Neural progenitor cell (in vitro differentiated cells): Measurements from ENCODE around the gene KLF16. TPM values are rescaled to one million over a fixed set of nuclear protein-coding genes. Genes with fewer than 3 reads are reported as not detected.

Experiments used
- DNase-seq: peaks from one replicate; pipeline ENCODE4 v3.0.0-alpha.2; 2016; ENCODE audit warnings: low spot score
- H2AFZ ChIP-seq: fragments of 200-600 bp; sonication (generic); replicated peaks from 2 replicates; pipeline ENCODE4 v1.6.1; 2016; ENCODE audit warnings: antibody characterized with exemption
- H3F3A ChIP-seq: fragments of 200-600 bp; sonication (generic); 2 replicates; pipeline ENCODE4 v1.6.1; 2016; ENCODE audit warnings: antibody characterized with exemption, low read depth
- H3K27ac ChIP-seq: fragments of 200-600 bp; sonication (generic); 2 replicates; pipeline ENCODE4 v1.5.1; 2016; ENCODE audit warnings: mild to moderate bottlenecking
- H3K27me3 ChIP-seq: fragments of 200-600 bp; sonication (generic); 2 replicates; pipeline ENCODE4 v1.6.1; 2016; ENCODE audit warnings: mild to moderate bottlenecking, moderate library complexity
- H3K36me3 ChIP-seq: fragments of 200-600 bp; sonication (generic); 2 replicates; pipeline ENCODE4 v1.5.1; 2016
- H3K4me1 ChIP-seq: fragments of 200-600 bp; sonication (generic); 2 replicates; pipeline ENCODE4 v1.6.1; 2016; ENCODE audit warnings: mixed run types
- H3K4me2 ChIP-seq: fragments of 200-600 bp; sonication (generic); 2 replicates; pipeline ENCODE4 v1.6.1; 2016
- H3K4me3 ChIP-seq: fragments of 200-600 bp; sonication (generic); 2 replicates; pipeline ENCODE4 v1.5.1; 2016
- H3K79me2 ChIP-seq: fragments of 200-600 bp; sonication (generic); 2 replicates; pipeline ENCODE4 v1.6.1; 2016; ENCODE audit warnings: low read depth
- H3K9ac ChIP-seq: fragments of 200-600 bp; sonication (generic); 2 replicates; pipeline ENCODE4 v1.6.1; 2016
- H3K9me3 ChIP-seq: fragments of 200-600 bp; sonication (generic); 2 replicates; pipeline ENCODE4 v1.5.1; 2016; ENCODE audit warnings: low read depth
- H4K20me1 ChIP-seq: fragments of 200-600 bp; sonication (generic); 2 replicates; pipeline ENCODE4 v1.6.1; 2016; ENCODE audit warnings: low read depth
- H3K27ac Mint-ChIP-seq: 3 replicates; pipeline ENCODE4 v1.8.0; 2021; ENCODE audit warnings: mixed read lengths
- H3K27me3 Mint-ChIP-seq: 2 replicates; pipeline ENCODE4 v1.8.0; 2022; ENCODE audit warnings: low read depth, mild to moderate bottlenecking, inconsistent platforms, moderate library complexity, mixed read lengths; ENCODE audit not compliant: insufficient read depth
- H3K36me3 Mint-ChIP-seq: 3 replicates; pipeline ENCODE4 v1.8.0; 2021; ENCODE audit warnings: mixed read lengths
- H3K4me1 Mint-ChIP-seq: 3 replicates; pipeline ENCODE4 v1.8.0; 2021; ENCODE audit warnings: mixed read lengths
- H3K4me3 Mint-ChIP-seq: 3 replicates; pipeline ENCODE4 v1.8.0; 2021; ENCODE audit warnings: mild to moderate bottlenecking, moderate library complexity, mixed read lengths
- H3K9me3 Mint-ChIP-seq: 3 replicates; pipeline ENCODE4 v1.8.0; 2020; ENCODE audit warnings: mixed read lengths
- EZH2 ChIP-seq: fragments of 200-600 bp; sonication (generic); IDR thresholded peaks from 2 replicates; pipeline ENCODE4 v1.6.1; 2017; ENCODE audit warnings: antibody characterized with exemption, mild to moderate bottlenecking, moderate library complexity
- EZH2phosphoT487 ChIP-seq: fragments of 200-600 bp; sonication (generic); IDR thresholded peaks from 2 replicates; pipeline ENCODE4 v1.6.1; 2017; ENCODE audit warnings: antibody characterized with exemption
- total RNA-seq: library from RNA; depleted of rRNA; stranded (reverse); fragments of >200 nt; gene quantifications from 2 replicates; pipeline ENCODE4 v1.2.3, GENCODE V29; 2015; ENCODE audit warnings: low replicate concordance
- TF ChIP-seq, protein P1 (sequence below): fragments of 200-600 bp; sonication (generic); IDR thresholded peaks from 2 replicates; pipeline ENCODE4 v1.5.1; 2017; ENCODE audit warnings: antibody characterized with exemption, mild to moderate bottlenecking

The KLF16 gene
- total RNA-seq, 1 donor from 2014 or later: 1.0 TPM

DNA sequence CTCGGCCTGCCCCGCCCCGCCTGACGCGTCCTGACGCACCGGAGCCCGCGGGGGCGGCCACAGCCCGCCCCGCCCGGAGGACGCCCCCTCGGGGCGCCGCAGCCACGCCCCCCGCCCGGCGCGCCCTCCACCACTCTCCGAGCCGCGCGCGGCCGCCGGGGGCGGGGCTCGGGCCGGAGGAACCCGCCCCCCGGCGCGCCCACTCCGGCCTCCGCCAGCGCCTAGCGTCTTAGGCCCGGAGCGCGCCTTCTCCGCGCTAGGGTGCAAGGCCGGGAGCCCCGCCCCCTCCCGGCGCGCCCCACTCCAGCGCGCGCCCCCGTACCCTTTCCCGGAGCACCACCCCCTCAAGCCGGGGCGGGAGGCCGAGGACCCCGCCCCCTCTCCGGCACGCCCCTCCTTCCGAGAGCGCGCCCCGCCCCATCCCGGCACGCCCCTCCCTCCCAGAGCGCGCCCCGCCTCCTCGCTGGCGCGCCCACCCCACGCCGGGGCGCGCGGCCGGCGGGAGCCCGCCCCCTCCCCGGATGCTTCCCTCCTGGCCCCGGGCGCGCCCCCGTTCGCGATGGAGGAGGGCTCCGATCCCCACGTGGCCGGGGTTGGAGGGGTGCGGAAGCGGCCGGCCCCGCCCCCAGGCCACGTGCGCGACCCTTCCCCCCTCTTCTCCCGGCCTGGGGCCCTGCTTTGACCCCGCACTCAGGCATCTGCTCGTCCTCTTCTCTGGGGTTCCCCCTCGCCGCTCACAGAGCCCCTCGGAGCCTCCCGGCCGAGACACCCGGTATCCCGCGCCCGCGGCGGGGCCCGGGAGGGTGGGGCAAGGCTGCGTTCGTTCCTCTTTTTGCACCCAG is 480 bp upstream of the KLF16 start:
- Mint-ChIP-seq H3K36me3 (no peaks in the 10 kb centered on the region), H3K4me3 (peak overlapping the region; percentile 82), H3K27me3 (peaks cover 12% of the 10 kb centered on the region), H3K4me1 (peaks cover 21% of the 10 kb centered on the region), H3K9me3 (no peaks in the 10 kb centered on the region), H3K27ac (no peak overlapping the region)
- Histone ChIP-seq H3K4me2 (peak overlapping the region; percentile 83), H3K27ac (peak overlapping the region; percentile 8), H3K9me3 (no peaks in the 10 kb centered on the region), H2AFZ (no peak overlapping the region), H3K79me2 (peaks cover 33% of the 10 kb centered on the region), H3K36me3 (no peaks in the 10 kb centered on the region), H3F3A (peaks cover 40% of the 10 kb centered on the region), H3K4me1 (peaks cover 31% of the 10 kb centered on the region), H3K27me3 (peaks cover 37% of the 10 kb centered on the region), H3K9ac (no peak overlapping the region), H4K20me1 (peaks cover 37% of the 10 kb centered on the region), H3K4me3 (peak overlapping the region; percentile 69)
- TF ChIP-seq, protein P1, sequence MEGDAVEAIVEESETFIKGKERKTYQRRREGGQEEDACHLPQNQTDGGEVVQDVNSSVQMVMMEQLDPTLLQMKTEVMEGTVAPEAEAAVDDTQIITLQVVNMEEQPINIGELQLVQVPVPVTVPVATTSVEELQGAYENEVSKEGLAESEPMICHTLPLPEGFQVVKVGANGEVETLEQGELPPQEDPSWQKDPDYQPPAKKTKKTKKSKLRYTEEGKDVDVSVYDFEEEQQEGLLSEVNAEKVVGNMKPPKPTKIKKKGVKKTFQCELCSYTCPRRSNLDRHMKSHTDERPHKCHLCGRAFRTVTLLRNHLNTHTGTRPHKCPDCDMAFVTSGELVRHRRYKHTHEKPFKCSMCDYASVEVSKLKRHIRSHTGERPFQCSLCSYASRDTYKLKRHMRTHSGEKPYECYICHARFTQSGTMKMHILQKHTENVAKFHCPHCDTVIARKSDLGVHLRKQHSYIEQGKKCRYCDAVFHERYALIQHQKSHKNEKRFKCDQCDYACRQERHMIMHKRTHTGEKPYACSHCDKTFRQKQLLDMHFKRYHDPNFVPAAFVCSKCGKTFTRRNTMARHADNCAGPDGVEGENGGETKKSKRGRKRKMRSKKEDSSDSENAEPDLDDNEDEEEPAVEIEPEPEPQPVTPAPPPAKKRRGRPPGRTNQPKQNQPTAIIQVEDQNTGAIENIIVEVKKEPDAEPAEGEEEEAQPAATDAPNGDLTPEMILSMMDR: no peak
- TF ChIP-seq EZH2phosphoT487 (no peak), EZH2 (no peak)
- DNase-seq: peak; percentile 98

DNA sequence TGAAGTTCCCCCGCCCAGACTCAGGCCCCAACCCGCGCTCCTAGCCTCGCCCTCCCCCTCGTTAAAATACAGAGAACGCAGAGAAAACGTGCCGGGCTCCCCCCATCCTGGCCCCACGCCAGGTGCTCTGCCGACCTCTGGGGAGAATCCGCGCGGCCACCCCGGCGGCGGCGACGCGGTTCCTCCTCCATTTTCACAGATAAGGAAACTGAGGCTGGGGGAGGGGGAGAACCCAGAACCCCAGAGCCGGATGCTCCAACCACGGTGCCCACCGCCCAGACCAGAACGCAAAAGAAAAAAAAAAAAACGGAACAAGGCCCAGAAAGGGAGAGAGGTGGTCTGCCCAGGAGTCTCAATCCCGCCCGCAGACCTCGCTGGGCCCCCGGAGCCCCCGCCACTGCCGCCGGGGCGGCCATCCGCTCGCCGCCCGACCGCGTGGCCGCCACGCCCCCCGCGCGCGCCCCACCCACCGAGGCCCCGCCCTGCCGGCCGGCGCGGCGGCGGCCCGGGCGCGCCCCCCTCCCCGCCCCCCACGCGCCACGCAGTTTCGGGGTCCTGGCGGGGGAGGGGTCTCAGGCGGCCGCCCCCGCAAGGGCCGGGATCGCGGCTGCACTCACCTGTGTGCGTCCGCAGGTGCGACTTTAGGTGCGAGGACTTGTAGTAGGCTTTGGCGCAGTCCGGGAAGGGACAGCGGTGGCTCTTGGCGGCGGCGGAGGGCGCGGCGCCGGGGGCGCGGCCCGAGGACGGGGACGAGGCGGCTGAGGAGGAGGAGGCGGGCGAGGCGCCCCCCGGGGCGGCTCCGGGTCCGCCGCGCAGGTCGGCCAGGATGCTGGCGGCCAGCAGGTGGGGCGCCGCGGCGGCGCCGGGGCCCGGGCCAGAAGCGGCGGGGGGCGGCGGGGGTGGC is 703 bp downstream of the KLF16 start:
- Histone ChIP-seq H2AFZ (no peak overlapping the region), H3K9me3 (no peaks in the 10 kb centered on the region), H3F3A (peaks cover 37% of the 10 kb centered on the region), H3K4me3 (peak overlapping the region; percentile 68), H3K27ac (no peak overlapping the region), H3K27me3 (peaks cover 43% of the 10 kb centered on the region), H3K36me3 (no peaks in the 10 kb centered on the region), H3K9ac (no peak overlapping the region), H3K4me2 (peak overlapping the region; percentile 76), H3K79me2 (peaks cover 45% of the 10 kb centered on the region), H3K4me1 (peaks cover 41% of the 10 kb centered on the region), H4K20me1 (peaks cover 49% of the 10 kb centered on the region)
- Mint-ChIP-seq H3K27ac (no peak overlapping the region), H3K27me3 (peaks cover 12% of the 10 kb centered on the region), H3K4me1 (peaks cover 31% of the 10 kb centered on the region), H3K4me3 (peak overlapping the region; percentile 90), H3K9me3 (no peaks in the 10 kb centered on the region), H3K36me3 (no peaks in the 10 kb centered on the region)
- peak; percentile 77 for DNase-seq
- peak; percentile 57 for TF ChIP-seq EZH2
- TF ChIP-seq, protein P1: no peak

DNA sequence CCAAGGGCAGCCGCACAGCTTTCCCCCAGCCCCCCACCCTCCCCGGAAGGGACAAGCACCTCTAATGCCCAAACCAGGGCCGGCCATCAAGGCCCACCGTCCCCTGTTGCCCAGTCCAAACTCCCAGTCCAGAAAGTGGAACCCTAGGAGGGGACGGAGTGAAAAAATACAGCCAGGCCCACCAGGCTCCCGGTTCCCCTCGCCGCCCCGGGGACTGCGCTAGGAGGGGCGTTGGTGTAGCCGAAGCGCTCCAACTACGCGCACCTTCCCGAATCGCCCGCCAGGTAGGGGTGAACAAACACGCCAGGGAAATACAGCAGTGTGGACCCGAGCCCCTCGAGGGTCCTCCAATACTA is 1.3 kb downstream of the KLF16 start:
- Histone ChIP-seq H3K4me2 (peak overlapping the region; percentile 76), H3K4me1 (peaks cover 48% of the 10 kb centered on the region), H3K9ac (no peak overlapping the region), H3K27me3 (peaks cover 49% of the 10 kb centered on the region), H3K27ac (no peak overlapping the region), H4K20me1 (peaks cover 55% of the 10 kb centered on the region), H2AFZ (no peak overlapping the region), H3K4me3 (peak overlapping the region; percentile 68), H3K36me3 (no peaks in the 10 kb centered on the region), H3K79me2 (peaks cover 52% of the 10 kb centered on the region), H3F3A (peaks cover 37% of the 10 kb centered on the region), H3K9me3 (no peaks in the 10 kb centered on the region)
- H3K27ac Mint-ChIP-seq: no peak overlapping the region
- peak; percentile 46 for DNase-seq
- H3K36me3 Mint-ChIP-seq: no peaks in the 10 kb centered on the region
- H3K27me3 Mint-ChIP-seq: peaks cover 12% of the 10 kb centered on the region
- H3K4me1 Mint-ChIP-seq: peaks cover 33% of the 10 kb centered on the region
- TF ChIP-seq, protein P1: no peak
- peak; percentile 70 for TF ChIP-seq EZH2phosphoT487
- peak; percentile 80 for TF ChIP-seq EZH2
- no peaks in the 10 kb centered on the region for H3K9me3 Mint-ChIP-seq
- H3K4me3 Mint-ChIP-seq: peak overlapping the region; percentile 90
